H9 (cell line): Measurements from ENCODE around the gene B3GNT9. TPM values are rescaled to one million over a fixed set of nuclear protein-coding genes. Genes with fewer than 3 reads are reported as not detected.

ENCODE experiments used
- DNase-seq: peaks from one replicate; pipeline ENCODE4 v3.0.0-alpha.2; 2017
- H2AFZ ChIP-seq: one replicate; pipeline ENCODE4 v1.6.1; 2013; ENCODE audit warnings: mild to moderate bottlenecking, low read length, control low read depth, moderate library complexity
- H2AK5ac ChIP-seq: 2 replicates; pipeline ENCODE4 v1.6.1; 2013; ENCODE audit warnings: low read length, control low read depth, mixed read lengths; ENCODE audit not compliant: insufficient read length
- H2BK120ac ChIP-seq: one replicate; pipeline ENCODE4 v1.6.1; 2013; ENCODE audit warnings: low read depth, mild to moderate bottlenecking, low read length, control low read depth, inconsistent platforms; ENCODE audit not compliant: poor library complexity, severe bottlenecking
- H2BK12ac ChIP-seq: 2 replicates; pipeline ENCODE4 v1.6.1; 2013; ENCODE audit warnings: low read length, control low read depth, mixed read lengths, low read depth; ENCODE audit not compliant: insufficient read length
- H2BK15ac ChIP-seq: 2 replicates; pipeline ENCODE4 v1.6.1; 2013; ENCODE audit warnings: low read depth, low read length, control low read depth
- H2BK20ac ChIP-seq: one replicate; pipeline ENCODE4 v1.6.1; 2013; ENCODE audit warnings: low read depth, mild to moderate bottlenecking, low read length, control low read depth, inconsistent platforms; ENCODE audit not compliant: poor library complexity, severe bottlenecking
- H2BK5ac ChIP-seq: 2 replicates; pipeline ENCODE4 v1.6.1; 2013; ENCODE audit warnings: low read length, control low read depth, mixed read lengths; ENCODE audit not compliant: insufficient read length
- H3K14ac ChIP-seq: 2 replicates; pipeline ENCODE4 v1.6.1; 2013; ENCODE audit warnings: low read length, control low read depth; ENCODE audit not compliant: insufficient read depth
- H3K18ac ChIP-seq: 2 replicates; pipeline ENCODE4 v1.6.1; 2013; ENCODE audit warnings: low read depth, mild to moderate bottlenecking, mixed read lengths, low read length, control low read depth; ENCODE audit not compliant: insufficient read length
- H3K23ac ChIP-seq: 2 replicates; pipeline ENCODE4 v1.6.1; 2013; ENCODE audit warnings: low read length, control low read depth, mixed read lengths, low read depth; ENCODE audit not compliant: insufficient read length
- H3K23me2 ChIP-seq: 2 replicates; pipeline ENCODE4 v1.6.1; 2013; ENCODE audit warnings: low read depth, mild to moderate bottlenecking, mixed read lengths, low read length, control low read depth; ENCODE audit not compliant: insufficient read length, poor library complexity, severe bottlenecking
- H3K27ac ChIP-seq: 2 replicates; pipeline ENCODE4 v1.5.1; 2013; ENCODE audit warnings: low read length, control low read depth, mixed read lengths, low read depth; ENCODE audit not compliant: insufficient read length
- H3K27me3 ChIP-seq: 2 replicates; pipeline ENCODE4 v1.6.1; 2013; ENCODE audit warnings: low read length, control low read depth, inconsistent platforms; ENCODE audit not compliant: insufficient read depth
- H3K4ac ChIP-seq: 2 replicates; pipeline ENCODE4 v1.6.1; 2013; ENCODE audit warnings: low read depth, mild to moderate bottlenecking, control low read depth, inconsistent platforms, low read length, moderate library complexity
- H3K4me1 ChIP-seq: 2 replicates; pipeline ENCODE4 v1.6.1; 2013; ENCODE audit warnings: low read length, control low read depth, inconsistent platforms; ENCODE audit not compliant: insufficient read depth
- H3K4me2 ChIP-seq: 2 replicates; pipeline ENCODE4 v1.6.1; 2013; ENCODE audit warnings: low read length, control low read depth, mixed read lengths; ENCODE audit not compliant: insufficient read length, insufficient read depth
- H3K56ac ChIP-seq: 2 replicates; pipeline ENCODE4 v1.6.1; 2013; ENCODE audit warnings: low read depth, mild to moderate bottlenecking, mixed read lengths, low read length, control low read depth; ENCODE audit not compliant: insufficient read length
- H3K79me1 ChIP-seq: 2 replicates; pipeline ENCODE4 v1.6.1; 2013; ENCODE audit warnings: low read depth, mild to moderate bottlenecking, moderate library complexity, low read length, control low read depth, inconsistent platforms; ENCODE audit not compliant: insufficient read depth, poor library complexity, severe bottlenecking
- H3K79me2 ChIP-seq: 2 replicates; pipeline ENCODE4 v1.6.1; 2013; ENCODE audit warnings: low read length, control low read depth, inconsistent platforms; ENCODE audit not compliant: insufficient read depth
- H3K9ac ChIP-seq: 2 replicates; pipeline ENCODE4 v1.6.1; 2013; ENCODE audit warnings: low read length, control low read depth, mixed read lengths; ENCODE audit not compliant: insufficient read length; ENCODE audit errors: extremely low read depth
- H3K9me3 ChIP-seq: one replicate; pipeline ENCODE4 v1.6.1; 2013; ENCODE audit warnings: low read depth, low read length, inconsistent platforms; ENCODE audit not compliant: control insufficient read depth
- H3T11ph ChIP-seq: one replicate; pipeline ENCODE4 v1.6.1; 2013; ENCODE audit warnings: mild to moderate bottlenecking, low read length, control low read depth, inconsistent platforms
- H4K20me1 ChIP-seq: one replicate; pipeline ENCODE4 v1.6.1; 2013; ENCODE audit not compliant: control insufficient read depth, insufficient read length, insufficient read depth
- H4K5ac ChIP-seq: 2 replicates; pipeline ENCODE4 v1.6.1; 2013; ENCODE audit warnings: low read depth, mild to moderate bottlenecking, mixed read lengths, low read length, control low read depth; ENCODE audit not compliant: insufficient read length
- H4K8ac ChIP-seq: replicated peaks from 2 replicates; pipeline ENCODE4 v1.6.1; 2013; ENCODE audit warnings: low read length, control low read depth, mixed read lengths, low read depth; ENCODE audit not compliant: insufficient read length
- H4K91ac ChIP-seq: 2 replicates; pipeline ENCODE4 v1.6.1; 2013; ENCODE audit warnings: low read depth, mild to moderate bottlenecking, moderate library complexity, mixed read lengths, low read length, control low read depth; ENCODE audit not compliant: insufficient read length
- H3K27ac Mint-ChIP-seq, 3 experiments: 2 replicates in 2 of 3; 3 replicates in 1 of 3; pipeline ENCODE4 v1.8.0; 2020 to 2021; ENCODE audit warnings: mixed read lengths in 3 of 3, mild to moderate bottlenecking in 1 of 3, moderate library complexity in 1 of 3
- H3K27me3 Mint-ChIP-seq: 2 replicates; pipeline ENCODE4 v1.8.0; 2021; ENCODE audit warnings: low read depth, mild to moderate bottlenecking, moderate library complexity, mixed read lengths
- H3K36me3 Mint-ChIP-seq, 3 experiments: 2 replicates in 2 of 3; 3 replicates in 1 of 3; pipeline ENCODE4 v1.8.0; 2020 to 2021; ENCODE audit warnings: low read depth in 3 of 3, mixed read lengths in 3 of 3; ENCODE audit not compliant: insufficient read depth in 1 of 3
- H3K4me1 Mint-ChIP-seq, 2 experiments: 2 replicates each; pipeline ENCODE4 v1.8.0; 2020; ENCODE audit warnings: mixed read lengths in 2 of 2
- H3K4me3 Mint-ChIP-seq, 2 experiments: 2 replicates in 1 of 2; 3 replicates in 1 of 2; pipeline ENCODE4 v1.8.0; 2020 to 2021; ENCODE audit warnings: mild to moderate bottlenecking in 2 of 2, mixed read lengths in 2 of 2, moderate library complexity in 1 of 2
- H3K9me3 Mint-ChIP-seq, 2 experiments: 2 replicates in 1 of 2; 3 replicates in 1 of 2; pipeline ENCODE4 v1.8.0; 2020; ENCODE audit warnings: mild to moderate bottlenecking in 2 of 2, mixed read lengths in 2 of 2, moderate library complexity in 1 of 2
- WGBS: extraction: QIAGEN DNeasy Blood & Tissue Kit; methylation state at CpG from one replicate; pipeline ENCODE4 v1.1.7; 2013; ENCODE audit warnings: missing lambda C conversion rate, low lambda C conversion rate, mixed read lengths; ENCODE audit not compliant: insufficient read length; ENCODE audit errors: extremely low coverage; 5-methylcytosine and 5-hydroxymethylcytosine counted together
- total RNA-seq: library from RNA; stranded (reverse); gene quantifications from 2 replicates; pipeline ENCODE4 v1.2.1, GENCODE V29; 2021
- TF ChIP-seq, protein P1 (sequence below): fragments of 200-600 bp; sonication (generic); conservative IDR thresholded peaks from 3 replicates; pipeline ENCODE4 v1.8.0; 2021; ENCODE audit warnings: antibody characterized with exemption, mild to moderate bottlenecking

The B3GNT9 gene
- total RNA-seq, 1 experiment from 2014 or later = 11.2 TPM

DNA sequence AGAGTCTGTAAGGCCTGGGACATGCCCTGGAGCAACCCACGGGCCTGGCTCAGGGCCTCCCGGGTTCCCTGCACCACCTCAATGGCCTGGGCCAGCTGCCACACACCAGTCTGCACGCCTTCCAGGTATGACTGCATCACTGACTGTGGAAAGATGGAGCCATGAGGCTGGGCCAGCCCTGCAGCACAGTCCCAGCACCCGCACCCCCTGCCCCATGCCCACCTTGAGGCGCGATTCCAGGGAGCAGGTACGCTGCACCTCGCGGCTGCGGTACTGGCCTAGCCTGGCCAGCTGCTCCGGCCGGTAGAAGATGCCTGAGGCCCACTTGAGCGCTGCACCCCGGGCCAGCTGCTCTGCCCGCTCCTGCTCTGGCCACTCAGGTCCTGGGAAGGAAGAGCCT, 38.0 kb upstream of the B3GNT9 start:
- no peak overlapping the region for H3K9ac ChIP-seq
- no peak overlapping the region for H2AFZ ChIP-seq
- WGBS = no CpG with 5 or more reads among the region's 15 CpGs
- no peak overlapping the region for H2BK20ac ChIP-seq
- peaks cover 30 to 41% of the 10 kb centered on the region in 2 experiments for H3K4me1 Mint-ChIP-seq
- no peak overlapping the region for H3K27ac Mint-ChIP-seq
- H3K36me3 Mint-ChIP-seq = peaks cover 7 to 12% (median 10%) of the 10 kb centered on the region in 3 experiments; a peak in 6 of 7 replicates
- no peak overlapping the region for H3K4me2 ChIP-seq
- H2BK120ac ChIP-seq = no peak overlapping the region
- H3K79me2 ChIP-seq = peaks cover 13% of the 10 kb centered on the region; the same call in 1 of the 2 replicates
- H3K9me3 ChIP-seq = no peaks in the 10 kb centered on the region
- peaks cover 17% of the 10 kb centered on the region for H3K23me2 ChIP-seq
- H3K18ac ChIP-seq = no peak overlapping the region
- H4K8ac ChIP-seq = no peak overlapping the region
- no peak overlapping the region for H3K4ac ChIP-seq
- no peak overlapping the region for H4K91ac ChIP-seq
- H3T11ph ChIP-seq = no peak overlapping the region
- no peak overlapping the region for H3K23ac ChIP-seq
- TF ChIP-seq, protein P1, sequence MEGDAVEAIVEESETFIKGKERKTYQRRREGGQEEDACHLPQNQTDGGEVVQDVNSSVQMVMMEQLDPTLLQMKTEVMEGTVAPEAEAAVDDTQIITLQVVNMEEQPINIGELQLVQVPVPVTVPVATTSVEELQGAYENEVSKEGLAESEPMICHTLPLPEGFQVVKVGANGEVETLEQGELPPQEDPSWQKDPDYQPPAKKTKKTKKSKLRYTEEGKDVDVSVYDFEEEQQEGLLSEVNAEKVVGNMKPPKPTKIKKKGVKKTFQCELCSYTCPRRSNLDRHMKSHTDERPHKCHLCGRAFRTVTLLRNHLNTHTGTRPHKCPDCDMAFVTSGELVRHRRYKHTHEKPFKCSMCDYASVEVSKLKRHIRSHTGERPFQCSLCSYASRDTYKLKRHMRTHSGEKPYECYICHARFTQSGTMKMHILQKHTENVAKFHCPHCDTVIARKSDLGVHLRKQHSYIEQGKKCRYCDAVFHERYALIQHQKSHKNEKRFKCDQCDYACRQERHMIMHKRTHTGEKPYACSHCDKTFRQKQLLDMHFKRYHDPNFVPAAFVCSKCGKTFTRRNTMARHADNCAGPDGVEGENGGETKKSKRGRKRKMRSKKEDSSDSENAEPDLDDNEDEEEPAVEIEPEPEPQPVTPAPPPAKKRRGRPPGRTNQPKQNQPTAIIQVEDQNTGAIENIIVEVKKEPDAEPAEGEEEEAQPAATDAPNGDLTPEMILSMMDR = no peak
- no peak overlapping the region for H3K56ac ChIP-seq
- no peak overlapping the region for H2BK5ac ChIP-seq
- H3K27me3 ChIP-seq = peaks cover 4% of the 10 kb centered on the region
- no peak overlapping the region for H3K27ac ChIP-seq
- no peaks in the 10 kb centered on the region for H4K20me1 ChIP-seq
- H2BK15ac ChIP-seq = no peak overlapping the region
- H3K14ac ChIP-seq = no peak overlapping the region
- no peak overlapping the region for H3K4me3 Mint-ChIP-seq
- no peak overlapping the region for H4K5ac ChIP-seq
- H3K79me1 ChIP-seq = peaks cover 13% of the 10 kb centered on the region
- H3K4me1 ChIP-seq = peaks cover 4% of the 10 kb centered on the region; the same call in 1 of the 2 replicates
- DNase-seq = no peak
- no peaks in the 10 kb centered on the region; a peak in 2 of 5 replicates for H3K9me3 Mint-ChIP-seq
- H2AK5ac ChIP-seq = no peak overlapping the region
- no peak overlapping the region for H2BK12ac ChIP-seq
- H3K27me3 Mint-ChIP-seq = peaks cover 29% of the 10 kb centered on the region
